Stomach (tissue), 9 donors: ENCODE data around the gene TSC22D1. TPM values are rescaled to one million over a fixed set of nuclear protein-coding genes. Genes with fewer than 3 reads are reported as not detected.
"Not testable (repeated sequence)": the region's sequence is repeated elsewhere in the genome, so short reads cannot be mapped to it uniquely, and the experiment has no call there.

Experiments used
- DNase-seq, 2 donors: peaks; one replicate each; pipeline versions ENCODE4 v3.0.0 to v3.0.0-alpha.2; 2013 to 2019
- H3K27ac ChIP-seq, 5 donors: fragments of 200-600 bp in 4 of 5; sonication (generic) in 4 of 5; one replicate each; pipeline ENCODE4 v1.5.1; 2013 to 2019; ENCODE audit warnings: mild to moderate bottlenecking in 1 of 5, moderate library complexity in 1 of 5
- H3K27me3 ChIP-seq, 3 donors: fragments of 200-600 bp; sonication (generic); one replicate each; pipeline ENCODE4 v1.5.1; 2017 to 2019; ENCODE audit warnings: mixed run types in 1 of 3
- H3K36me3 ChIP-seq, 4 donors: fragments of 200-600 bp; sonication (generic); 1 replicate in 3 of 4; 2 replicates in 1 of 4; pipeline ENCODE4 v1.5.1; 2016 to 2019
- H3K4me1 ChIP-seq, 4 donors: fragments of 200-600 bp; sonication (generic); one replicate each; pipeline ENCODE4 v1.5.1; 2016 to 2019
- H3K4me3 ChIP-seq, 4 donors: fragments of 200-600 bp; sonication (generic) in 3 of 4; one replicate each; pipeline ENCODE4 v1.5.1; 2016 to 2019; ENCODE audit warnings: mild to moderate bottlenecking in 1 of 4
- H3K9me3 ChIP-seq, 4 donors: fragments of 200-600 bp; sonication (generic); one replicate each; pipeline ENCODE4 v1.5.1; 2016 to 2019
- EP300 ChIP-seq: sonication (generic); formaldehyde crosslinking; IDR thresholded peaks from one replicate; pipeline ENCODE4 v1.6.1; 2017; ENCODE audit warnings: antibody characterized with exemption
- POLR2A ChIP-seq, 4 donors: fragments of 450-650 bp; IDR thresholded peaks; one replicate each; pipeline ENCODE4 v1.6.1; 2016; ENCODE audit warnings: antibody characterized with exemption in 4 of 4, control low read depth in 2 of 4, mild to moderate bottlenecking in 1 of 4, moderate library complexity in 1 of 4
- POLR2AphosphoS5 ChIP-seq, 3 donors: sonication (generic); formaldehyde crosslinking; IDR thresholded peaks; one replicate each; pipeline ENCODE4 v1.6.1; 2016; ENCODE audit warnings: antibody characterized with exemption in 3 of 3
- WGBS, 5 donors: extraction: QIAGEN DNeasy Blood & Tissue Kit in 3 of 5; methylation state at CpG; one replicate each; pipeline versions ENCODE4 v1.1.5 to v1.1.7; 2013 to 2018; 5-methylcytosine and 5-hydroxymethylcytosine counted together
- intact Hi-C: fragments of 100-400 bp; cut with DNase I; formaldehyde crosslinking; loops from one replicate; pipeline ENCODE4 v1.15.1; 2023; ENCODE audit warnings: low total_unique reads
- polyA plus RNA-seq, 3 donors: library from polyadenylated mRNA; stranded (reverse); fragments of 200-250 nt; gene quantifications; one replicate each; pipeline ENCODE4 v1.2.3, GENCODE V29; 2013
- total RNA-seq, 5 donors: library from RNA; depleted of rRNA; stranded (reverse); fragments of >200 nt; gene quantifications; one replicate each; pipeline versions ENCODE4 v1.1.0 to v1.2.3, GENCODE V29; 2014 to 2016
- TF ChIP-seq, protein P1 (sequence below), 7 experiments: fragments of 450-650 bp in 4 of 7; fragments of 200-600 bp in 3 of 7; sonication (generic) in 3 of 7; IDR thresholded peaks; one replicate each; pipeline ENCODE4 v1.5.1; 2016 to 2019; ENCODE audit warnings: antibody characterized with exemption in 7 of 7, control low read depth in 2 of 7, mild to moderate bottlenecking in 1 of 7
- donor health status: healthy with polysubstance abuse.
- donor health status: Bipolar disorder and iron deficiency.
- donor health status: healthy.

Gene TSC22D1
- total and polyA plus RNA-seq, 8 donors, result 26.1 to 195 (median 111) TPM

DNA sequence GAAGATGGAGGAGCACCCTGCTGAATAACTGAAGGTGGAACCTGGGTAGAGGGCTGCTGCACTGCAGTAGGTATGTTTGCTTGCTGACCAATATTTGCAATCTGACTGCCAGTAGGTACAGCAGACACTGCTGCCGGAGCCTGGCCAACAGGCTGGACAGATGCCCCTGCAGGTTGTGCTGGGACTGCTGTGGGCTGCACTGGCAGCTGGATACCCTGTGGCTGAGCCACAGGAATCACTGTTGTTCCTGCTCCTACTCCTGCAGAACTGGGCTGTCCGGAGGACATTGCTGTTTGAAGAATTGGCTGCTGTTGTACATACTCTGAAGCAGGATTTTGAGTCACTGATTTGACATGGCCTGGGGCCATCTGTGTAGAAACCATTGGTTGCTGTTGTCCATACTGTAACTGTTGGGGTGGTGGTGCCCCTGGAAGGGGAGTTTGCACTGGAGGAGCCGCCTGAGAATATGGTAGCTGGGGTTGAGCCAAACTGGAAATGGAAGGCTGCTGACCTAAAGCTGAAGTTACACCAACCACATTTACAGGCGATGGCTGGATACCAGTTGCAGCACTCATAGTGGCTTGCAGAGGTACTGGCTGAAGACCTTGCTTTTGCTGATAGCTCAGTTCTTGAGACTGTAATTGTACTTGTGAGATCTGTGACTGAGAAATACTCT, 2.2 kb downstream of the TSC22D1 start:
- Histone ChIP-seq H3K4me1 (peaks cover 27 to 67% (median 45%) of the 10 kb centered on the region in 4 donors), H3K9me3 (no peaks in the 10 kb centered on the region)
- peak; percentile 60 to 67 for DNase-seq

DNA sequence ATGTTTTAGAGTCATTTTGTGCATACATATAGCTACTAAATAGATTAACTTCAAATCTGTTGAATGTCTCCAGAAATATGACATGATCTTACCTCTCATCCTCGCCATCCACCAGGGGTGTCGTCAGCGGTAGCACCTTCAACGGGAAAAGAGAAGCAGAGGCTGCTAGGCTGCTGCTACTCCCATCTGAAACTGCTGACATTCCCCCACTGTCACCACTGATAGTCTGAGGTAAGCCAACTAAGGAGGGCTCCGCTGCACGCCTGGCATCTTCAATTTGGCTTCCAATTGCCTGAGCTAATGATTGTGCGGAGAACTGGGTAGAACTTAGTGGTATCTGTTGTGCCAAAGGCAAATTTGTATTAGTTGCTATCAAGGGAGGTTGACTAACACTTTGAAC, 3.1 kb downstream of the TSC22D1 start:
- H3K27me3 ChIP-seq, result no peaks in the 10 kb centered on the region
- WGBS, 5 donors, result 83 to 90% (median 87%) methylated on average over 7 of the region's 7 CpGs
- H3K4me3 ChIP-seq, result peak overlapping the region; percentile 13 to 94 (median 57)

More for the DNA sequence above, 2.2 kb downstream of the TSC22D1 start:
- H3K4me3 ChIP-seq, result peak overlapping the region; percentile 87 to 95 (median 94)
- TF ChIP-seq EP300, result no peak
- TF ChIP-seq POLR2A (IDR thresholded peaks at IDR 0.05), result no peak
- TF ChIP-seq, protein P1, sequence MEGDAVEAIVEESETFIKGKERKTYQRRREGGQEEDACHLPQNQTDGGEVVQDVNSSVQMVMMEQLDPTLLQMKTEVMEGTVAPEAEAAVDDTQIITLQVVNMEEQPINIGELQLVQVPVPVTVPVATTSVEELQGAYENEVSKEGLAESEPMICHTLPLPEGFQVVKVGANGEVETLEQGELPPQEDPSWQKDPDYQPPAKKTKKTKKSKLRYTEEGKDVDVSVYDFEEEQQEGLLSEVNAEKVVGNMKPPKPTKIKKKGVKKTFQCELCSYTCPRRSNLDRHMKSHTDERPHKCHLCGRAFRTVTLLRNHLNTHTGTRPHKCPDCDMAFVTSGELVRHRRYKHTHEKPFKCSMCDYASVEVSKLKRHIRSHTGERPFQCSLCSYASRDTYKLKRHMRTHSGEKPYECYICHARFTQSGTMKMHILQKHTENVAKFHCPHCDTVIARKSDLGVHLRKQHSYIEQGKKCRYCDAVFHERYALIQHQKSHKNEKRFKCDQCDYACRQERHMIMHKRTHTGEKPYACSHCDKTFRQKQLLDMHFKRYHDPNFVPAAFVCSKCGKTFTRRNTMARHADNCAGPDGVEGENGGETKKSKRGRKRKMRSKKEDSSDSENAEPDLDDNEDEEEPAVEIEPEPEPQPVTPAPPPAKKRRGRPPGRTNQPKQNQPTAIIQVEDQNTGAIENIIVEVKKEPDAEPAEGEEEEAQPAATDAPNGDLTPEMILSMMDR (IDR thresholded peaks at IDR 0.05), result peak in 4 of 7 experiments; percentile 19 to 37 (median 25)
- peak in 1 of 3 donors; percentile 33 for TF ChIP-seq POLR2AphosphoS5 (IDR thresholded peaks at IDR 0.05)
- intact Hi-C loops, result no loop called here
- peak overlapping the region in 4 of 5 donors; percentile 3 to 96 (median 50) for H3K27ac ChIP-seq
- no peaks in the 10 kb centered on the region for H3K27me3 ChIP-seq
- no peaks in the 10 kb centered on the region for H3K36me3 ChIP-seq
- WGBS, 5 donors, result 26 to 50% (median 35%) methylated on average over 3 to 4 of the region's 4 CpGs

DNA sequence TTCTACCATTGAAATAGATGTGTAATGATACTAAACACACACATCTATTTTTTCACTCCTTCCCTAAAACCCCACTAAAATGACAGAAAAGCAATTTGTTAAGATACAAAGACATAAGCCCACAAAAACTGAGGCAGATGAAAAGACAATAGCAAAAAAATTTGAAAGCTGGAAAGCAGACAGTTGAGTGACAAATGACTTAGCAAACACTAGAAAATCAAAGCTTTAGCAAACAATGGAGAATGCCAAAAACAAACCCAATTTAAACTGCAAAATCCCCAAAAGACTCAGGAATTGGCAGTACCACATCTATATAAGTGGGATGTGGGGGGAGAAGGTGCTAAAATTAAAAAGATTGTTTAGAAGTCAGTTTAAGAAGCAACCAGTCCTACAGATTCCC, 9.5 kb downstream of the TSC22D1 start:
- DNase-seq, result no peak
- intact Hi-C loops, result no loop called here
- no peaks in the 10 kb centered on the region for H3K9me3 ChIP-seq
- H3K27ac ChIP-seq, result no peak overlapping the region
- TF ChIP-seq, protein P1 (IDR thresholded peaks at IDR 0.05), result no peak
- no peak for TF ChIP-seq POLR2A (IDR thresholded peaks at IDR 0.05)
- no peak for TF ChIP-seq EP300
- TF ChIP-seq POLR2AphosphoS5 (IDR thresholded peaks at IDR 0.05), result no peak
- H3K27me3 ChIP-seq, result no peaks in the 10 kb centered on the region
- H3K36me3 ChIP-seq, result no peaks in the 10 kb centered on the region
- peak overlapping the region in 1 of 4 donors; percentile 8 for H3K4me3 ChIP-seq
- H3K4me1 ChIP-seq, result peaks cover 0 to 35% (median 7%) of the 10 kb centered on the region in 4 donors

More for the DNA sequence above, 3.1 kb downstream of the TSC22D1 start:
- peak overlapping the region in 3 of 5 donors; percentile 3 to 96 (median 32) for H3K27ac ChIP-seq
- no peak for DNase-seq
- no peaks in the 10 kb centered on the region for H3K36me3 ChIP-seq
- H3K9me3 ChIP-seq, result no peaks in the 10 kb centered on the region
- TF ChIP-seq POLR2A (IDR thresholded peaks at IDR 0.05) (no peak), POLR2AphosphoS5 (IDR thresholded peaks at IDR 0.05) (no peak)
- intact Hi-C loops, result no loop called here
- H3K4me1 ChIP-seq, result peaks cover 27 to 66% (median 43%) of the 10 kb centered on the region in 4 donors

DNA sequence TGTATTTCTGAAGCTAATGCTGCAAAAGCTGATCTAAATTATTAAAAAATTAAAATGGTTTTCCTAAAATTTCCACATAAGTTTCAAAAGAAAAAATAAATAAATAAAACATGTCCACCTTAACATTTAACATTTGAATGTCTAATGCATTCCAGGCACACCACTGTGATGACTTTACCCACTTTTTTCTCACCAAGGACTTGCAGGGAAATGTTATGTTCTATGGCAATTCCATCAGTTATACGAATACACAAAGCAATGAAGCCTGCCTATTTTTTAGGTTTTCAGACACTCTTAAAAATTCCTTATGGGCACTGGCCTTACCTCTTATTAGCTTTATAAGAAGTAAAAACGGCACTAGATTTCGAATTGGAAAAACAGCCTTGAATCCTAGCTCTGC, 10.2 kb downstream of the TSC22D1 start:
- peaks cover 0 to 29% (median 5%) of the 10 kb centered on the region in 4 donors for H3K4me1 ChIP-seq
- H3K36me3 ChIP-seq, result no peaks in the 10 kb centered on the region
- TF ChIP-seq POLR2A (IDR thresholded peaks at IDR 0.05) (no peak), EP300 (no peak)
- TF ChIP-seq, protein P1 (IDR thresholded peaks at IDR 0.05), result no peak
- no peak for DNase-seq
- no peak overlapping the region for H3K27ac ChIP-seq
- intact Hi-C loops, result no loop called here
- no peaks in the 10 kb centered on the region for H3K9me3 ChIP-seq
- H3K4me3 ChIP-seq, result no peak overlapping the region
- WGBS, 5 donors, result 90 to 97% (median 94%) methylated on average over 3 of the region's 3 CpGs
- H3K27me3 ChIP-seq, result no peaks in the 10 kb centered on the region

DNA sequence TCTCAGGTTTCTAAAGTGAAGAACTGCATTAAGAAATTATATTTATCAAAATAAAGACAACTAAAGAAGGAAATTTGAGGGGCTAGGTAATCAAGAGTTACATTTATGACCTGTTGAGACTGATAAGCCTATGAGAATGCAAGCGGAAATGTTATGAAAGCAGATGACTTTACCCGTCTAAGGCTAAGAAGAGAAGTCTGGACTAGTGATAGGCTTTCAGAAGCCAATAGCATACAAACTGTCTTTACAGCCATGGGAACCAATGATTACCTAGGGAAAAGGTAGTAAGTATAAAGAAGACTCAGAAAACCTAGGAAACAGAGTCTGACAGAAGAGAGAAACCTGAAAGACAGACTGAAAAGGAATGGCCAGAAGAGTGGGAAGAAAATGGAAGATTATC, 11.2 kb downstream of the TSC22D1 start:
- no peaks in the 10 kb centered on the region for H3K9me3 ChIP-seq
- H3K4me1 ChIP-seq, result peaks cover 0 to 21% (median 3%) of the 10 kb centered on the region in 4 donors
- DNase-seq, result no peak
- no peak overlapping the region for H3K27ac ChIP-seq
- no peaks in the 10 kb centered on the region for H3K27me3 ChIP-seq
- no peak overlapping the region for H3K4me3 ChIP-seq
- intact Hi-C loops, result no loop called here
- H3K36me3 ChIP-seq, result no peaks in the 10 kb centered on the region
- TF ChIP-seq POLR2A (IDR thresholded peaks at IDR 0.05), result no peak
- no peak for TF ChIP-seq EP300
- TF ChIP-seq, protein P1 (IDR thresholded peaks at IDR 0.05), result no peak
- WGBS, 5 donors, result 78 to 96% (median 90%) methylated on average over 2 of the region's 2 CpGs

DNA sequence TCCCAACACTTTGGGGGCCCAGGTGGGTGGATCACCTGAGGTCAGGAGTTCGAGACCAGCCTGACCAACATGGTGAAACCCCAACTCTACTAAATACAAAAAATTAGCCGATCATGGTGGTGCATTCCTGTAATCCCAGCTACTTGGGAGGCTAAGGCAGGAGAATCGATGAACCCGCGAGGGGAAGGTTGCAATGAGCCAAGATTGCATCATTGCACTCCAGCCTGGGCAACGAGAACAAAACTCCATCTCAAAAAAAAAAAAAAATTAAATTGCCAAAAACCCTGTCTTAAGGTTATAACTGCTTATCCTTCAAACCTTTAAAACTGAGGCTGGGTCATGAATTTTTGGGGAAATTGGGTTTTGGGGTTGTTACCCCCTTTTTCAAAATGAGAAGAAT, 13.3 kb downstream of the TSC22D1 start:
- H3K4me3 ChIP-seq, H3K27me3 ChIP-seq, H3K36me3 ChIP-seq, H3K9me3 ChIP-seq, DNase-seq, H3K27ac ChIP-seq, intact Hi-C loops: not testable (repeated sequence)
- H3K4me1 ChIP-seq, result peaks cover 0 to 11% (median 0%) of the 10 kb centered on the region in 4 donors
- 95 to 98% (median 96%) methylated on average over 6 of the region's 6 CpGs for WGBS, 5 donors
